Stimulated activated CD4-positive, alpha-beta T cell treated with anti-CD3 and anti-CD28 coated beads, Interleukin-1b, Interleukin-23, amount 100 ng/mL, for 48 hours (primary cell): ENCODE data around the gene PPP1R10.

Experiments used
- DNase-seq: peaks from one replicate; pipeline ENCODE4 v3.0.0-alpha.2; 2020

The PPP1R10 gene

GRCh38 chr6:30554962-30555815 is 61.9 kb downstream of the PPP1R10 start:
- no peak for DNase-seq

DNA sequence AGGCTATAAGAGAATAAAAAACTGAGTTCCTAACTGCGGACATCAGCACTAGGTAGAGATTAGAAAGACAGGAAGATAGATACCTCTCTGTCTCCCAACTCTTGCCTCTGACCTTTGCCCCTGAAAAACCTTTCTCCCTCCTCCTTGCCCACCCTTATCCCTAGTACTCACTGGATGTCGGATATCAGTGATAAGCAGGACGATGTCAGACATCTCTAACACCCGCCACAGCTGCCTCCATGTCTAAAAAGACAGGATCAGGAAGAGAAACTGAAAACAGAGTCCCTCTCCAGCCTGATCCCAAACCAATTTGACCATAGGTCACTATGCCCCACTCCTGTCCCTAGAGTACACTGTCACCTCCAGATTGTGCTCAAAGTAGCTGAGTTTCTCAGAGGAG is 62.6 kb downstream of the PPP1R10 start:
- DNase-seq, result no peak
